Uterus (tissue), 2 donors: ENCODE results near the gene SPEG.

Experiments
- CTCF ChIP-seq, 4 experiments: fragments of 200-600 bp in 2 of 4; fragments of 450-650 bp in 2 of 4; sonication (generic) in 2 of 4; IDR thresholded peaks; one replicate each; pipeline ENCODE4 v1.5.1; 2016 to 2019; ENCODE audit warnings: antibody characterized with exemption in 4 of 4, mild to moderate bottlenecking in 2 of 4, moderate library complexity in 1 of 4
- POLR2A ChIP-seq, 2 donors: fragments of 450-650 bp; IDR thresholded peaks; one replicate each; pipeline ENCODE4 v1.6.1; 2016; ENCODE audit warnings: antibody characterized with exemption in 2 of 2, mild to moderate bottlenecking in 1 of 2, moderate library complexity in 1 of 2

GRCh38 chr2:219477179-219477578, 42.5 kb downstream of the SPEG start:
- TF ChIP-seq CTCF (IDR thresholded peaks at IDR 0.05): no peak
- TF ChIP-seq POLR2A (IDR thresholded peaks at IDR 0.05): no peak
